Measurements from ENCODE around the gene BARX1.
"Not testable (repeated sequence)": the region's sequence is repeated elsewhere in the genome, so short reads cannot be mapped to it uniquely, and the experiment has no call there.

BARX1 gene

GRCh38 chr9:93951655-93952118 lies 3.5 kb downstream of the BARX1 start:
- DNase-seq (ENCODE audit: low spot score), result no peak

GRCh38 chr9:93950619-93951601 lies 4.2 kb downstream of the BARX1 start:
- no peak for DNase-seq (ENCODE audit: low spot score)

GRCh38 chr9:93949694-93950449 lies 5.3 kb downstream of the BARX1 start:
- DNase-seq (ENCODE audit: low spot score), result no peak

- DNase-seq (ENCODE audit: low spot score), result no peak
Observed at GRCh38 chr9:93949073-93949693, 6.0 kb downstream of the BARX1 start.

GRCh38 chr9:93948441-93949072 lies 6.6 kb downstream of the BARX1 start:
- no peak for DNase-seq (ENCODE audit: low spot score)

- DNase-seq (ENCODE audit: low spot score), result no peak
Observed at GRCh38 chr9:93947409-93948070, 7.6 kb downstream of the BARX1 start.

DNA sequence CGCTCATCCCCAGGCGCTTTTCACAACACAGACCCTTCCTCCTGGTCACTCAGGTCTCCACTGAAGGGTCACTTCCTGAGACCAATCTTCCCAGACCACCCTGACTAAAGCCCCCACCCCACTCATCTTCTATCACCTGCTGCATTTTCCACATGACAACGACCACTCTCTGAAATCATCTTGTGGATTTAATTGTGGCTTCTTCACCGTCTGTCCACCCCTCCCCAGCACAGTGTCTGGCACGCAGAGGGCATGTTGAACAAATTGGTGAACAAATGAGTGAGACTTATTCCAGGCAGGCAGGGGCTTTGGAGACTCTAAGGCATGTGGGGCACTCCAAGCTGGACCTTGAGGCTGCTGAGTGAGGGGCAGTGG lies 8.8 kb downstream of the BARX1 start:
- DNase-seq (ENCODE audit: low spot score), result no peak

- no peak for DNase-seq (ENCODE audit: low spot score)
Observed at GRCh38 chr9:93945400-93946337, 9.5 kb downstream of the BARX1 start.

DNA sequence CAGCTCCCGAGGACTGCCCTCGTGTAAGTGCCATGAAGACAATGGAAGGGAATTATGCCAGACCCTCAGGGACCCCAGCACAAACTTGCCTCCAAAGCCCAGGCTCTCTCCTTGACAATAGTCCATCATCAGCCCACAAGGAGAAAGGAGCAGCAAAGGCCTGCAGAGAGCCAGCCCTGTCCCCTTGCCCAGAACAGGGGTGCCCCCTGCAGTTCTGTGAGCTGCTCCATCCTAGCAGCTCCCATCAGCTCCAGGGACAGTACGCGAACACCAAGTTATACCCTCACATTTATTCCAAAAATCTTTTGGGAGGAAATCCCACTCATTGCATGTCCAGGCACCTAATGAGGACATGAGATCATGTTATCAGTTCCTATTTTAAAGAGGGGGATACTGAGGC lies 11.1 kb downstream of the BARX1 start:
- DNase-seq (ENCODE audit: low spot score), result no peak

GRCh38 chr9:93942161-93942560 lies 13.0 kb downstream of the BARX1 start:
- no peak for DNase-seq (ENCODE audit: low spot score)

DNA sequence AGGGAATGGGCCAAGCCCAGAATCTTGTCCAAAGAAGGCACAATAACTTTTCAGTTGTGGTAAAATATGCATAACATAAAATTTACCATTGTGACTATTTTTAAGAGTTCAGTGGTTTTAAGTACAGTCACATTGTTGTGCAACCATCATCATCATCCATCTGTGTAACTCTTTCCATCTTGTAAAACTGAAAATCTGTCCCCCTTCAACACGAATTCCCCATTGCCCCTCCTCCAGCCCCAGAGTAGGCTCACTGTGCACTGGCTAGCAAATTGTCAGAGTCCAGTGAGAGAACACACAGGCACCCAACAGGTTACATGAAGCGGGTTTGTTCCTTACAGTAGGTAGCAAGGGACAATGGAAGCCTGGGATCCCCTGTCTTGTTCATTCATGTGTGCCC lies 13.7 kb downstream of the BARX1 start:
- no peak for DNase-seq (ENCODE audit: low spot score)

DNA sequence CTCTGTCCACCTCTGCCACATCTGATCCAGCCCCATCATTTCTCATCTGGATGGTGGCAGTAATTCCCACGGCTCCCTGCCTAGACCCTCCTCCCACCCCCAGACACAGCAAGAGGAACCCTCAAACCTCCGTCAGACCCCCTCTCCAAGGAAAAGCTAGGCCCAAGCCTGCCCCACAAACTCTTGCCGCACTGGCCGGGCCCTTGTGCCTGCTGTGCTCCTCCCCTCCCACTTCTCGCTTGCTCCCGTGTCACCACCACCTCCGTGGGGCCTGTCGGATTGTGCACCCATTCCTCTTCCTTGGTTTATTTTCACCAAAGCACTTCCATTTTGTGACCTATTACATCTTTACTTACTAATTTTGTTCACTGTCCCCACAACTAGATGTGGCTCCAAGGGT lies 14.2 kb downstream of the BARX1 start:
- DNase-seq (ENCODE audit: low spot score), result no peak

DNA sequence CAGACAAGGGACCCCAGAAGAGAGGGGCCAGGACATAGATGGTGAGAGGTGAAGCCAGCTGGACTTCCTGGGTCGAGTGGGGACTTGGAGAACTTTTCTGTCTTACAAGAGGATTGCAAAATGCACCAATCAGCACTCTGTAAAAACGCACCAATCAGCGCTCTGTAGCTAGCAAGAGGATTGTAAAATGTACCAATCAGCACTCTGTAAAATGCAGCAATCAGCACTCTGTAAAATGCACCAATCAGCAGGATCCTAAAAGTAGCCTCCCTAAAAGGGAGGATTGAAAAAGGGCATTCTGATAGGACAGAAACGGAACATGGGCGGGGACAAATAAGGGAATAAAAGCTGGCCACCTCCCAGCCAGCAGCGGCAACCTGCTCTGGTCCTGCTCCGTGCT lies 15.6 kb downstream of the BARX1 start:
- DNase-seq (ENCODE audit: low spot score), result not testable (repeated sequence)

- DNase-seq (ENCODE audit: low spot score), result no peak
Observed at GRCh38 chr9:93937193-93937592, 18.0 kb downstream of the BARX1 start.

GRCh38 chr9:93931905-93932304 lies 23.2 kb downstream of the BARX1 start:
- no peak for DNase-seq (ENCODE audit: low spot score)

GRCh38 chr9:93930070-93930469 lies 25.1 kb downstream of the BARX1 start:
- DNase-seq (ENCODE audit: low spot score), result no peak

DNA sequence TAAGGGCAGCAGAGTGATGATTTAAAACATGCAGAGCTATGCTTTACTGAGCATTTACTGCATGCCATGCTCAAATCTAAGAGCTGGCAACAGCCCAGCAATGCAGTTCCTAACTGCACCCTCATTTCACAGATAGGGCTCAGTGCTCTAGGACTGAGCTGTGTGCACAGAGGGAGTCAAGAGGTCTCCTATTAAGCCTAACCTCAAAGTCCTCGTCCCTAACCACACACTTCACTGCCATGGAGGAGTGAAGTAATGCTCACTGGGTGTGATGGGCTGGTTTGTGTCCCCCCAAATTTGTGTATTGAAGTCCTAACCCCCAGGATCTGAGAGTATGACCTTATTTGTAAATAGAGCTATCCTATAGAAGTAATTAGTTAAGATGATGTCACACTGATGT lies 25.9 kb downstream of the BARX1 start:
- DNase-seq (ENCODE audit: low spot score), result no peak

GRCh38 chr9:93922535-93922934 lies 32.6 kb downstream of the BARX1 start:
- DNase-seq (ENCODE audit: low spot score), result no peak

DNA sequence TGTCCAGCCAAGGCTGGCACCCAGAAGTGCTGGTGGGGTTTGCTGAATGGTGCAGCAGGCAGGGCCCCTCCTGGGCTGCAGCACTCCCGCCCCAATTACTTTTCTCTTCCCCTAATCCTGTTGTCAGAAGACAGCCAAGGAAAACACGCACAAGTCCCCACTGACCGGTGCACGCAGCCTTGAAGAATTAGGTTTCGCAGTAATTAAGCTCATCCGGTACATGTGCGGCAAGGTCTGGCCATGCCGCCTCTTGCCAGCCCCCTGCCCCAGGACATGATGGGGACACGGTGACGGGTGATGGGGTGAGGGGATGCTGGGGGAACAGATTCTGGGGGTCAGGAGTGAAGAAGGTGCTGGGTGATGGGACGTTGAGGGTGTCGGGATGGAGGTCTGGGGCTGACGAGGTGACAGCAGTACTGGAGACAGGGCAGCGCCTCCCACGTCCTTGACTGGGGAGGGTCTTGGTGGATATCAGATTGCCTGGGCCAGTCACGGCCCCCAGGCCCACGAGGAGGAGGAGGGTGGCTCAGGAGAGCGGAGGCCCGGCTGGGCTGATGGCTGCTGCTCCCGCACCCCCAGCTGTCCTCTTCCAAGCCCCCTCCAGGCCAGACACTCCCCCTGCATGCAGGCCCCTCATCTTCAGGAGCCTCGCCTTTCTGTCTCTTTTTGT lies 34.9 kb downstream of the BARX1 start:
- no peak for DNase-seq (ENCODE audit: low spot score)

DNA sequence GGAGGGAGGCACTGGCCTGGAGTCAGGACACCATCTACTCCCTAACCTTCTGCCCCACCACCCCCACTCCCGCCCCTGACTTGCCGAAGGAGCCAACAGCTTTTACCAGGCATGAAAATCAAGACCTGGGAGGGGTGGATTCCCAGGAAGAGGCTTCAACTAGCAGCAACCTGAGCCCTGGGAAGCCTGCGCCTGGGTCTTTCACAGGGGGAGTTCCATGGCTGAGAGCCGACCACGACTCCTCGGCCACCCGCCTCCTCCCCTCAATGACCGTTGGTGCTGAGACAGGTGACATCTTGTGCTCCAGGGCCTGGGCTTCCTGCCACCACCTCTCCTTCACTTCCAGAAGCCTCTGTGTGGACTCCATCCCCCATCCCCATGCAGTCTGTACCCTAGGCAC lies 37.1 kb downstream of the BARX1 start:
- no peak for DNase-seq (ENCODE audit: low spot score)
